Activated naive CD4-positive, alpha-beta T cell treated with anti-CD3 and anti-CD28 coated beads, Interleukin-2, amount 50 U/mL, for 24 hours (primary cell): ENCODE data around the gene BRD4.
"Not testable (repeated sequence)": the region's sequence is repeated elsewhere in the genome, so short reads cannot be mapped to it uniquely, and the experiment has no call there.

Source experiments
- H3K27ac Mint-ChIP-seq: one replicate; pipeline ENCODE4 v1.8.0; 2021; ENCODE audit warnings: mild to moderate bottlenecking, mixed read lengths
- H3K27me3 Mint-ChIP-seq: one replicate; pipeline ENCODE4 v1.8.0; 2021; ENCODE audit warnings: mixed read lengths
- H3K36me3 Mint-ChIP-seq: one replicate; pipeline ENCODE4 v1.8.0; 2021; ENCODE audit warnings: mixed read lengths
- H3K4me1 Mint-ChIP-seq: one replicate; pipeline ENCODE4 v1.8.0; 2021; ENCODE audit warnings: mixed read lengths
- H3K4me3 Mint-ChIP-seq: one replicate; pipeline ENCODE4 v1.8.0; 2021; ENCODE audit warnings: mild to moderate bottlenecking, mixed read lengths
- H3K9me3 Mint-ChIP-seq: one replicate; pipeline ENCODE4 v1.8.0; 2021; ENCODE audit warnings: mixed read lengths

Gene BRD4

GRCh38 chr19:15368798-15369593 lies 36.7 kb upstream of the BRD4 start:
- Mint-ChIP-seq H3K36me3 (peaks cover 3% of the 10 kb centered on the region), H3K4me3 (no peak overlapping the region), H3K4me1 (peaks cover 9% of the 10 kb centered on the region), H3K9me3 (no peaks in the 10 kb centered on the region), H3K27me3 (no peaks in the 10 kb centered on the region), H3K27ac (no peak overlapping the region)

DNA sequence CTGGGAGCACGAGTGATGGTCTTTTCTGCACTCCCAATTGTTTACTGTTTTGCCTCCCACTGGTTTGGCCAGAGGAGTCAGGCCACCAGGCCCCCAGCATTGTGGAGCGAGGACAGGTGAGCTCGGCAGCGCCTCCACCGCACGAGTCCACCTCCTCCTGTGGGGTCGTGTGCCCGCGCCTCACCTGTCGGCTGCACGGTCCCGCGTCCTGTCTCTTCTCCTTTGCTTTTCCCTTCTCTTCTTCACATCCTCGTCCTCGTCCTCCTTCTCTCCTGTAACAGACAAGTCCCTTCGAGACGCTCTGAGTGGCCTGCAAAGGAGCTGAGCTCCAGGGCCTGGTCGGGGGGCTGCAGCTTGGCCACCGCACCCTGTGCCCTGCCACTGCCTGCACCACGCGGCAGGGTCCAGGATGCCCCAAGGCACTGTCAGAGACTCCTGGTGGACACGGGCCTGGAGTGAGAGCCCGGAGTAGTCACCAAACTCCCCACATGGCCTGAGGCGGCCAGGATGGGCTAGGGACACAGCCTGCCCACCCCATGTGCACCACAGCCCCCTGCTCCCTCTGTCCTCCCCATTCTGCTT lies 35.8 kb upstream of the BRD4 start:
- no peak overlapping the region for H3K4me3 Mint-ChIP-seq
- H3K36me3 Mint-ChIP-seq: peaks cover 6% of the 10 kb centered on the region
- H3K4me1 Mint-ChIP-seq: peaks cover 6% of the 10 kb centered on the region
- H3K27ac Mint-ChIP-seq: no peak overlapping the region
- H3K9me3 Mint-ChIP-seq: no peaks in the 10 kb centered on the region
- H3K27me3 Mint-ChIP-seq: no peaks in the 10 kb centered on the region

DNA sequence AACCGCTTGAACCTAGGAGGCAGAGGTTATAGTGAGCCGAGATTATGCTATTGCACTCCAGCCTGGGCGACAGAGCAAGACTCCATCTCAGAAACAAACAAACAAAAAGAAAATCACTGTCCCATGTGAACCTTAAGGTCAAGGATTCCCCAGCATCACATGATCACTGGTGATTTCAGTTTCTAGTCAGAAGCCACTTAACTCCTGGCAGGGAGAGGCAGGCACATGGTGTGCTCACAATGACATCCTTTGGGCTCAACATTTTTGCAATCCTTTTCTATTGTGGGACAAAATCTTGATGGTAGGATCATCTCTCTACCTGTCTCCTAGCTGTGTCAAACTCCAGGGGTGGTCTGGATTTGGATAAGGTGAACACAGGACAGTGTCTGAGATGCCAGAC lies 35.1 kb upstream of the BRD4 start:
- Mint-ChIP-seq H3K36me3 (peaks cover 6% of the 10 kb centered on the region), H3K4me3 (no peak overlapping the region), H3K27ac (no peak overlapping the region), H3K9me3 (no peaks in the 10 kb centered on the region), H3K4me1 (peaks cover 3% of the 10 kb centered on the region), H3K27me3 (no peaks in the 10 kb centered on the region)

- Mint-ChIP-seq H3K9me3 (no peaks in the 10 kb centered on the region), H3K27me3 (no peaks in the 10 kb centered on the region), H3K36me3 (peaks cover 9% of the 10 kb centered on the region), H3K27ac (no peak overlapping the region), H3K4me1 (no peaks in the 10 kb centered on the region), H3K4me3 (no peak overlapping the region)
Measured at GRCh38 chr19:15365264-15365663, 32.9 kb upstream of the BRD4 start.

DNA sequence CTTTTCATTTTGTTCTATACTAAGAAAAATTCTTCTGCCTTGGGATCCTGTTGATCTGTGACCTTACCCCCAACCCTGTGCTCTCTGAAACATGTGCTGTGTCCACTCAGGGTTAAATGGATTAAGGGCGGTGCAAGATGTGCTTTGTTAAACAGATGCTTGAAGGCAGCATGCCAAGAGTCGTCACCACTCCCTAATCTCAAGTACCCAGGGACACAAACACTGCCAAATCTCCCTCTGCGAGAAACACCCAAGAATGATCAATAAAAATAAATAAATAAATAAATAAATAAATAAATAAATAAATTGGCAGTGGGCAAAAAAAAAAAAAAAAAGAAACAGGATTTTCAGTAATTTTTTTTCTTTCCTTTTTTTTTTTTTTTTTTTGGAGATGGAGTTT lies 31.5 kb upstream of the BRD4 start:
- not testable (repeated sequence) for H3K9me3 Mint-ChIP-seq, H3K4me1 Mint-ChIP-seq, H3K4me3 Mint-ChIP-seq, H3K27ac Mint-ChIP-seq, H3K27me3 Mint-ChIP-seq, H3K36me3 Mint-ChIP-seq

GRCh38 chr19:15363048-15363447 lies 30.7 kb upstream of the BRD4 start:
- not testable (repeated sequence) for H3K36me3 Mint-ChIP-seq, H3K9me3 Mint-ChIP-seq, H3K27me3 Mint-ChIP-seq, H3K4me3 Mint-ChIP-seq, H3K27ac Mint-ChIP-seq, H3K4me1 Mint-ChIP-seq

DNA sequence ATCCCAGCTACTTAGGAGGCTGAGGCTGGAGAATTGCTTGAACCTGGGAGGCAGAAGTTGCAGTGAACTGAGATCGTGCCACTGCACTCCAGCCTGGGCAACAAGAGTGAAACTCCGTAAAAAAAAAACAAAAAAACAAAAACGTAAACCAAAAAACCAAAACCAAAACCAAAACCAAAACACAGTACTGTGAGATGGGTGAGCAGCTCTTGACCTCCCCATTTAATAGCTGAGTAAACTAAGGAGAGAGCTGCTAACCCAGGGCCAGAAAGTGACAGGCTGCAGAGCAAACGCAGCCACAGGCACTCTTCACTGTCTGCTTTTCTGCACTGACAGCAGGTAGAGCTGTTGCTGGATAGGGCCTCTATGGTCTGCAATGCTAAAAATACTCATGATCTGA lies 27.7 kb upstream of the BRD4 start:
- H3K27ac Mint-ChIP-seq, H3K4me1 Mint-ChIP-seq: not testable (repeated sequence)

GRCh38 chr19:15358918-15359317 lies 26.6 kb upstream of the BRD4 start:
- Mint-ChIP-seq H3K27ac (no peak overlapping the region), H3K36me3 (peaks cover 15% of the 10 kb centered on the region), H3K9me3 (no peaks in the 10 kb centered on the region), H3K4me3 (no peak overlapping the region), H3K27me3 (no peaks in the 10 kb centered on the region), H3K4me1 (no peaks in the 10 kb centered on the region)

More for the DNA sequence above, 27.7 kb upstream of the BRD4 start:
- not testable (repeated sequence) for H3K9me3 Mint-ChIP-seq, H3K27me3 Mint-ChIP-seq, H3K4me3 Mint-ChIP-seq
- H3K36me3 Mint-ChIP-seq: peaks cover 10% of the 10 kb centered on the region

DNA sequence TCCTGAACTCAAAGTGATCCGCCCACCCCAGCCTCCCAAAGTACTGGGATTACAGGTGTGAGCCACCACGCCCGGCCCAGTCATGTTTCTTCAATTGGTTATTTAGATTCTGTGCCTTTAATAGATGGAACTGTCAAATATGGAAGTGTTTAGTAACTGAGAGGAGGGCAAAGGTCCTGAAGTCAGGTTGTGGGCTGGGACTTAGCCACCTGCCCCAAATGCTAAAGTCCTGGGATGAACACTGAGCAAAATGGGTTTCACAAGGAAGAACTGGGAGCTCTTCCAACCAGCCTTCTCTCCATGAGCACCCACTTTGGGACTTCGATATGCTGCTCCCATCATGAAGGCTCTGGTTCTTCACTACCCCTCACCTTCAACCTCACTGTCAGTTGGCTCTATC lies 25.6 kb upstream of the BRD4 start:
- peaks cover 13% of the 10 kb centered on the region for H3K36me3 Mint-ChIP-seq
- H3K27ac Mint-ChIP-seq: no peak overlapping the region
- no peaks in the 10 kb centered on the region for H3K4me1 Mint-ChIP-seq

DNA sequence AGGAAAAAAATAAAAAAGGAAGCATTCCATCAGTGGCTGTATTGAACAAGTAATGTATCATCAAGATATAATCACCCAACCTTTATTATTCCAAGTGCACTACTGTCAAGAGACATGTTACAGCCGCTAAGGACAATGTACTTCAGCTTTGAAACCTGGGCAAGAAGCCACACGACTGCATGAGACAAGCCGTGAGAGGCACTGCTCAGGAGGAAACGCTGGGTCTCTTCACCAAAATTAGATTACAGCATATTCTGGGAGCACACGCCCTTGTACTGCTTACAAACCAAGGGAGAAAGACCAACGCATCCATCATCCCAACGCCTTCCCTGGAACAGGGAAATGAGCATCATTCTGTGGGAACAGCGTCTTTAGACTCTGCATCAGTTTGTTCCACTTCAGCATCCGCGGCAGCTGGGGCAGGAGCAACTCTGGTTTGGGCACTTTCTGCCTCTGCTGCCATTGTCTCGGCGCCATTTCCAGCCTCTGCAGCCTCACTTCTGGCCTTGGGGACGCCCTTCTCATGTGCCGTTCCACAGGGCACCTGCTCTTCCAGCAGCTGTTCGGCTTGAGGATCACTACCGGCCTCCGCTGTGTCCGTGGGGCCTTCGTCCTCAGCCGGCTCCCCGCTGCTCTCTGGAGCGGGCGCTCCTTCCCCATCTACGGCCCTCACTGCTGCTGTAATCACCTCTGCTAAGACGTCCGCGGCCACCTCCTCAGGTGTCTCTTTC lies 22.4 kb upstream of the BRD4 start:
- Mint-ChIP-seq H3K27me3 (no peaks in the 10 kb centered on the region), H3K4me1 (no peaks in the 10 kb centered on the region), H3K36me3 (peaks cover 10% of the 10 kb centered on the region), H3K27ac (no peak overlapping the region), H3K4me3 (no peak overlapping the region), H3K9me3 (no peaks in the 10 kb centered on the region)

More for the DNA sequence above, 25.6 kb upstream of the BRD4 start:
- Mint-ChIP-seq H3K9me3 (no peaks in the 10 kb centered on the region), H3K27me3 (no peaks in the 10 kb centered on the region), H3K4me3 (no peak overlapping the region)

GRCh38 chr19:15353908-15354307 lies 21.6 kb upstream of the BRD4 start:
- no peaks in the 10 kb centered on the region for H3K4me1 Mint-ChIP-seq
- H3K9me3 Mint-ChIP-seq: no peaks in the 10 kb centered on the region
- no peak overlapping the region for H3K4me3 Mint-ChIP-seq
- no peak overlapping the region for H3K27ac Mint-ChIP-seq
- no peaks in the 10 kb centered on the region for H3K27me3 Mint-ChIP-seq
- peaks cover 10% of the 10 kb centered on the region for H3K36me3 Mint-ChIP-seq

DNA sequence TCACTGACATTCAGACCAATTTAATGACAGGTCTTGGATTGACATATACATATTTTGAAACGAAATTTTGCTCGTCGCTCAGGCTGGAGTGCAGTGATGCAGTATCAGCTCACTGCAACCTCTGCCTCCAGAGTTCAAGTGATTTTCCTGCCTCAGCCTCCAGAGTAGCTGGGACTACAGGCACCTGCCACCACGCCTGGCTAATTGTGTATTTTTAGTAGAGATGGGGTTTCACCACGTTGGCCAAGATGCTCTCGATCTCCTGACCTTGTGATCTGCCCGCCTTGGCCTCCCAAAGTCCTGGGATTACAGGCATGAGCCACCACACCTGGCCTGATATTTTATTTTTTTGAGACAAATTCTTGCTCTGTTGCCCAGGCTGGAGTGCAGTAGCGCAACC lies 20.2 kb upstream of the BRD4 start:
- not testable (repeated sequence) for H3K4me3 Mint-ChIP-seq, H3K4me1 Mint-ChIP-seq, H3K9me3 Mint-ChIP-seq, H3K27me3 Mint-ChIP-seq, H3K36me3 Mint-ChIP-seq, H3K27ac Mint-ChIP-seq

GRCh38 chr19:15341328-15341727 lies 9.0 kb upstream of the BRD4 start:
- H3K36me3 Mint-ChIP-seq, H3K9me3 Mint-ChIP-seq, H3K4me3 Mint-ChIP-seq, H3K4me1 Mint-ChIP-seq, H3K27me3 Mint-ChIP-seq, H3K27ac Mint-ChIP-seq: not testable (repeated sequence)

- Mint-ChIP-seq H3K9me3 (no peaks in the 10 kb centered on the region), H3K36me3 (peaks cover 1% of the 10 kb centered on the region)
Measured at GRCh38 chr19:15340086-15340485, 7.7 kb upstream of the BRD4 start.

DNA sequence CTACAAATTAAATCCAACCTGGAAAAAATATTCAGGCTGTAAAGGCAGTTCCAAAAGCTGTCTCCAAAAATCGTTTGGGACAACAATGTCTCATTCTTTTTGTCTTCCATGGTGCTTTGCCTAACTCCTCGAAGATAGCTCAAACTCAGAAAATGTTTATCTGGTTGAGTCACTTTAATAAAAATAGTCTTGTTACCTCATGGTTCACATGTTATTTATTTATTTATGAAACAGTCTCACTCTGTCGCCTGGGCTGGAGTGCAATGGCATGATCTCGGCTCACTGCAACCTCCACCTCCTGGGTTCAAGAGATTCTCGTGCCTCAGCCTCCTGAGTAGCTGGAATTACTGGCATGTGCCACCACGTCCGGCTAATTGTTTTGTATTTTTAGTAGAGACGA lies 4.9 kb upstream of the BRD4 start:
- no peak overlapping the region for H3K4me3 Mint-ChIP-seq
- H3K27me3 Mint-ChIP-seq: no peaks in the 10 kb centered on the region
- no peaks in the 10 kb centered on the region for H3K36me3 Mint-ChIP-seq
- H3K4me1 Mint-ChIP-seq: peaks cover 9% of the 10 kb centered on the region
- H3K27ac Mint-ChIP-seq: no peak overlapping the region
- no peaks in the 10 kb centered on the region for H3K9me3 Mint-ChIP-seq

More at GRCh38 chr19:15340086-15340485, 7.7 kb upstream of the BRD4 start:
- Mint-ChIP-seq H3K27ac (no peak overlapping the region), H3K4me1 (no peaks in the 10 kb centered on the region), H3K4me3 (no peak overlapping the region), H3K27me3 (no peaks in the 10 kb centered on the region)

DNA sequence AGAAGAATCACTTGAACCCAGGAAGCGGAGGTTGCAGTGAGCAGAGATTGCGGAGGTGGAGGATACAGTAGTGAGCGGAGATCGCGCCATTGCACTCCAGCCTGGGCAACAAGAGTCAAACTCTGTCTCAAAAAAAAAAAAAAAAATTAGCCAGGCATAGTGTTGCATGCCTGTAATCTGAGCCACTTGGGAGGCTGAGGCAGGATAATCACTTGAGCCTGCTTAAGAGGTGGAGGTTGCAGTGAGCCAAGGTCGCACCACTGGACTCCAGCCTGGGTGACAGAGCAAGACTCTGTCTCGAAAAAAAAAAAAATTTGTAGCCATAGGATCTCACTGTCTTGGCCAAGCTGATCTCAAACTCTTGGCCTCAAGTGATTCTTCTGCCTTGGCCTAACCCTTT lies 3.7 kb upstream of the BRD4 start:
- not testable (repeated sequence) for H3K9me3 Mint-ChIP-seq, H3K27me3 Mint-ChIP-seq, H3K27ac Mint-ChIP-seq, H3K4me1 Mint-ChIP-seq, H3K4me3 Mint-ChIP-seq, H3K36me3 Mint-ChIP-seq
